ENCODE data around the gene NIT2. TPM values are rescaled to one million over a fixed set of nuclear protein-coding genes. Genes with fewer than 3 reads are reported as not detected.
A peak's percentile ranks its signal among the peaks of the same experiment; 100 is the strongest.

NIT2 gene
- total RNA-seq, result 10 to 100 TPM; 35.5 to 48.1 TPM
- 29.8 TPM for polyA plus RNA-seq (2013, experiment 1 of 2)
- polyA plus RNA-seq (2013, experiment 2 of 2), result 25.0 TPM
- long read RNA-seq, experiment 1, full-length matches to known transcripts, result 4 of 27 reads
- long read RNA-seq, experiment 1, partial matches to known transcripts, result 11 of 27 reads
- long read RNA-seq, experiment 1, other reads (novel, unspliced or antisense), result 12 of 27 reads
- long read RNA-seq, experiment 2, full-length matches to known transcripts, result 48 of 69 reads
- long read RNA-seq, experiment 2, partial matches to known transcripts, result 3 of 69 reads
- long read RNA-seq, experiment 2, other reads (novel, unspliced or antisense), result 18 of 69 reads
- long read RNA-seq, experiment 3, full-length matches to known transcripts, result 46 of 50 reads
- long read RNA-seq, experiment 3, partial matches to known transcripts, result 0 of 50 reads
- long read RNA-seq, experiment 3, other reads (novel, unspliced or antisense), result 4 of 50 reads
- long read RNA-seq, experiment 4, full-length matches to known transcripts, result 154 of 181 reads
- long read RNA-seq, experiment 4, partial matches to known transcripts, result 14 of 181 reads
- long read RNA-seq, experiment 4, other reads (novel, unspliced or antisense), result 13 of 181 reads

GRCh38 chr3:100334488-100335351 is at the start of gene NIT2:
Gene NIT2 (plus strand): TSS chr3:100334757. CDS start chr3:100334792, 35 bp downstream.
- WGBS, 2 experiments (ENCODE audit: insufficient coverage in 1 of 2, insufficient read length in 1 of 2), result 1% methylated on average over 24 to 77 of the region's 77 CpGs
- Histone ChIP-seq H3K36me3 (ENCODE audit: control insufficient read depth, insufficient read depth, low read length) (peaks cover 9% of the 10 kb centered on the region), H3K27ac (ENCODE audit: low read depth, low read length) (no peak within 1 kb of the TSS), H3K9me3 (ENCODE audit: control insufficient read depth, low read length) (no peaks in the 10 kb centered on the region), H3K9ac (ENCODE audit: extremely low read depth, low read length, poor library complexity, severe bottlenecking) (peak within 1 kb of the TSS; percentile 81), H3K4me3 (ENCODE audit: low read length) (peak within 1 kb of the TSS; percentile 78), H3K27me3 (ENCODE audit: control insufficient read depth, insufficient read depth, low read length, poor library complexity, severe bottlenecking) (no peaks in the 10 kb centered on the region), H3K4me1 (ENCODE audit: control insufficient read depth, insufficient read depth, low read length) (peaks cover 8% of the 10 kb centered on the region)
- H3K27ac Mint-ChIP-seq, result peak within 1 kb of the TSS; percentile 96
- peak; percentile 97 for DNase-seq
- H3K36me3 Mint-ChIP-seq (ENCODE audit: low read depth), result no peaks in the 10 kb centered on the region
- no peaks in the 10 kb centered on the region for H3K9me3 Mint-ChIP-seq
- TF ChIP-seq CTCF (conservative IDR thresholded peaks at IDR 0.05), result no peak
- H3K4me3 Mint-ChIP-seq, result peak within 1 kb of the TSS; percentile 73
- H3K4me1 Mint-ChIP-seq, result peaks cover 24% of the 10 kb centered on the region
- peaks cover 3% of the 10 kb centered on the region for H3K27me3 Mint-ChIP-seq (ENCODE audit: insufficient read depth)

GRCh38 chr3:100288288-100288894 is 46.2 kb upstream of the NIT2 start:
- Histone ChIP-seq H3K9ac (ENCODE audit: extremely low read depth, low read length, poor library complexity, severe bottlenecking) (no peak overlapping the region), H3K27ac (ENCODE audit: low read depth, low read length) (no peak overlapping the region), H3K27me3 (ENCODE audit: control insufficient read depth, insufficient read depth, low read length, poor library complexity, severe bottlenecking) (no peaks in the 10 kb centered on the region), H3K36me3 (ENCODE audit: control insufficient read depth, insufficient read depth, low read length) (peaks cover 50% of the 10 kb centered on the region), H3K4me1 (ENCODE audit: control insufficient read depth, insufficient read depth, low read length) (no peaks in the 10 kb centered on the region), H3K4me3 (ENCODE audit: low read length) (no peak overlapping the region), H3K9me3 (ENCODE audit: control insufficient read depth, low read length) (no peaks in the 10 kb centered on the region)
- Mint-ChIP-seq H3K4me3 (no peak overlapping the region), H3K36me3 (ENCODE audit: low read depth) (peaks cover 34% of the 10 kb centered on the region), H3K9me3 (no peaks in the 10 kb centered on the region), H3K27ac (no peak overlapping the region), H3K27me3 (ENCODE audit: insufficient read depth) (no peaks in the 10 kb centered on the region), H3K4me1 (no peaks in the 10 kb centered on the region)
- no peak for DNase-seq
- no peak for TF ChIP-seq CTCF (conservative IDR thresholded peaks at IDR 0.05)

- no peaks in the 10 kb centered on the region for H3K9me3 ChIP-seq (ENCODE audit: control insufficient read depth, low read length)
- no peak overlapping the region for H3K4me3 Mint-ChIP-seq
- TF ChIP-seq CTCF (conservative IDR thresholded peaks at IDR 0.05), result no peak
- H3K4me3 ChIP-seq (ENCODE audit: low read length), result no peak overlapping the region
- H3K27me3 ChIP-seq (ENCODE audit: control insufficient read depth, insufficient read depth, low read length, poor library complexity, severe bottlenecking), result no peaks in the 10 kb centered on the region
- no peak overlapping the region for H3K9ac ChIP-seq (ENCODE audit: extremely low read depth, low read length, poor library complexity, severe bottlenecking)
- peaks cover 43% of the 10 kb centered on the region for H3K36me3 ChIP-seq (ENCODE audit: control insufficient read depth, insufficient read depth, low read length)
- no peaks in the 10 kb centered on the region for H3K4me1 ChIP-seq (ENCODE audit: control insufficient read depth, insufficient read depth, low read length)
- no peaks in the 10 kb centered on the region for H3K27me3 Mint-ChIP-seq (ENCODE audit: insufficient read depth)
- WGBS, 2 experiments (ENCODE audit: insufficient coverage in 1 of 2, insufficient read length in 1 of 2), result 90 to 94% methylated on average over 2 of the region's 2 CpGs
- H3K27ac Mint-ChIP-seq, result no peak overlapping the region
- no peak for DNase-seq
- H3K4me1 Mint-ChIP-seq, result no peaks in the 10 kb centered on the region
- H3K36me3 Mint-ChIP-seq (ENCODE audit: low read depth), result peaks cover 34% of the 10 kb centered on the region
- H3K27ac ChIP-seq (ENCODE audit: low read depth, low read length), result no peak overlapping the region
- H3K9me3 Mint-ChIP-seq, result no peaks in the 10 kb centered on the region
These were observed 45.2 kb upstream of the NIT2 start for GRCh38 chr3:100289339-100289738.
